Keratinocyte (primary cell): ENCODE results near the gene SHISA7. TPM values are rescaled to one million over a fixed set of nuclear protein-coding genes. Genes with fewer than 3 reads are reported as not detected.

Experiments
- DNase-seq: peaks from one replicate; pipeline ENCODE4 v3.0.0-alpha.2; 2011; ENCODE audit warnings: low read depth, missing footprints, low spot score
- FAIRE-seq: peaks from 2 replicates; lab custom pipeline; 2011; peaks lifted over from hg19 to GRCh38; lab: Jason Lieb, UNC
- H2AFZ ChIP-seq: 2 replicates; pipeline ENCODE4 v1.6.0; 2012; ENCODE audit warnings: low read length, control low read depth, inconsistent platforms; ENCODE audit not compliant: control insufficient read depth
- H3K27ac ChIP-seq: 2 replicates; pipeline ENCODE4 v1.5.1; 2011; ENCODE audit warnings: low read length; ENCODE audit not compliant: control insufficient read depth, insufficient read depth
- H3K27me3 ChIP-seq: 3 replicates; pipeline ENCODE4 v1.6.0; 2011; ENCODE audit warnings: low read length; ENCODE audit not compliant: control insufficient read depth, insufficient read depth; ENCODE audit errors: extremely low read depth
- H3K36me3 ChIP-seq, 2 experiments: 2 replicates in 1 of 2; 3 replicates in 1 of 2; pipeline ENCODE4 v1.5.1; 2011; ENCODE audit warnings: low read length in 2 of 2, mild to moderate bottlenecking in 1 of 2; ENCODE audit not compliant: control insufficient read depth in 2 of 2, insufficient read depth in 2 of 2; ENCODE audit errors: extremely low read depth in 1 of 2
- H3K4me1 ChIP-seq: 3 replicates; pipeline ENCODE4 v1.5.1; 2011; ENCODE audit warnings: low read length; ENCODE audit not compliant: control insufficient read depth, insufficient read depth; ENCODE audit errors: extremely low read depth
- H3K4me2 ChIP-seq: 3 replicates; pipeline ENCODE4 v1.6.0; 2011; ENCODE audit warnings: low read depth, low read length; ENCODE audit not compliant: control insufficient read depth, insufficient read depth; ENCODE audit errors: extremely low read depth
- H3K4me3 ChIP-seq, 3 experiments: fragments of 200-600 bp in 1 of 3; sonication (generic) in 1 of 3; 2 replicates in 2 of 3; 3 replicates in 1 of 3; pipeline ENCODE4 v1.5.1; 2011 to 2016; ENCODE audit warnings: low read length in 3 of 3, mild to moderate bottlenecking in 3 of 3, control low read depth in 2 of 3, inconsistent platforms in 1 of 3, low read depth in 1 of 3, mixed read lengths in 1 of 3, mixed run types in 1 of 3, moderate library complexity in 1 of 3; ENCODE audit not compliant: control insufficient read depth in 2 of 3, insufficient read depth in 2 of 3; ENCODE audit errors: extremely low read depth in 1 of 3
- H3K79me2 ChIP-seq: 2 replicates; pipeline ENCODE4 v1.6.0; 2012; ENCODE audit warnings: low read length; ENCODE audit not compliant: control insufficient read depth, insufficient read depth
- H3K9ac ChIP-seq: 3 replicates; pipeline ENCODE4 v1.6.0; 2011; ENCODE audit warnings: low read length; ENCODE audit not compliant: control insufficient read depth, insufficient read depth; ENCODE audit errors: extremely low read depth
- H3K9me1 ChIP-seq: 3 replicates; pipeline ENCODE4 v1.6.0; 2011; ENCODE audit warnings: low read length; ENCODE audit not compliant: control insufficient read depth, insufficient read depth; ENCODE audit errors: extremely low read depth
- H3K9me3 ChIP-seq: 2 replicates; pipeline ENCODE4 v1.5.1; 2012; ENCODE audit warnings: low read depth, low read length; ENCODE audit not compliant: control insufficient read depth
- H4K20me1 ChIP-seq: 3 replicates; pipeline ENCODE4 v1.6.0; 2011; ENCODE audit warnings: low read length; ENCODE audit not compliant: control insufficient read depth, insufficient read depth; ENCODE audit errors: extremely low read depth
- CTCF ChIP-seq, 3 experiments: IDR thresholded peaks in 1 of 3; conservative IDR thresholded peaks in 1 of 3; optimal IDR thresholded peaks in 1 of 3; 2 replicates in 2 of 3; 3 replicates in 1 of 3; pipeline versions ENCODE3 to v1.5.1; 2011; ENCODE audit warnings: low read length in 3 of 3, mild to moderate bottlenecking in 3 of 3, moderate library complexity in 2 of 3, control low read depth in 1 of 3, inconsistent platforms in 1 of 3; ENCODE audit not compliant: insufficient read depth in 2 of 3; ENCODE audit errors: extremely low read depth in 1 of 3
- EZH2 ChIP-seq: IDR thresholded peaks from one replicate; pipeline ENCODE4 v1.6.1; 2012; ENCODE audit warnings: inconsistent platforms, mild to moderate bottlenecking, low read length, moderate library complexity
- dilution Hi-C: fragments of 300-500 bp; cut with MboI; formaldehyde crosslinking; loops from one replicate; pipeline ENCODE4 v1.7.0; 2020; ENCODE audit warnings: low sequenced_read_pairs; ENCODE audit not compliant: extremely low pct_ligation_motif_present
- polyA plus RNA-seq, 5 experiments: library from polyadenylated mRNA; depleted of rRNA in 3 of 5; stranded (reverse) in 3 of 5; stranded (forward) in 1 of 5; unstranded in 1 of 5; fragments of >200 nt; gene quantifications; 1 replicate in 1 of 5; 2 replicates in 3 of 5; 3 replicates in 1 of 5; pipeline versions ENCODE4 v1.2.1 to v1.2.3, GENCODE V29; 2011 to 2012; ENCODE audit warnings: missing spikeins in 2 of 5, low read depth in 1 of 5, low replicate concordance in 1 of 5

SHISA7 gene
- polyA plus RNA-seq, 1 donor (not counting 4 experiments of a cell fraction or from before 2014, with no cell fraction given), result not detected

- H3K4me1 ChIP-seq, result peaks cover 25% of the 10 kb centered on the region
- H2AFZ ChIP-seq, result peak overlapping the region; percentile 98
- H3K9me3 ChIP-seq, result no peaks in the 10 kb centered on the region
- no peak for TF ChIP-seq EZH2
- TF ChIP-seq CTCF (optimal IDR thresholded peaks at IDR 0.05 in 1 of 3, IDR thresholded peaks at IDR 0.05 in 1 of 3, conservative IDR thresholded peaks at IDR 0.05 in 1 of 3; ENCODE audit: extremely low read depth in 1 of 3, insufficient read depth in 2 of 3, low read length in 3 of 3), result no peak
- peak overlapping the region; percentile 93 for H3K4me2 ChIP-seq
- H3K9me1 ChIP-seq, result peaks cover 12% of the 10 kb centered on the region
- no peaks in the 10 kb centered on the region for H3K27me3 ChIP-seq
- FAIRE-seq, result no peak
- peaks cover 48% of the 10 kb centered on the region for H3K79me2 ChIP-seq
- H4K20me1 ChIP-seq, result peaks cover 33% of the 10 kb centered on the region
- peak overlapping the region; percentile 95 for H3K27ac ChIP-seq
- DNase-seq, result peak; percentile 73
- H3K4me3 ChIP-seq, result peak overlapping the region; percentile 76 to 97 (median 77)
- H3K36me3 ChIP-seq, result peaks cover 27 to 35% of the 10 kb centered on the region in 2 experiments
- peak overlapping the region; percentile 92 for H3K9ac ChIP-seq
- dilution Hi-C loops, result no loop called here
These were observed 58.0 kb downstream of the SHISA7 start for GRCh38 chr19:55384920-55385723.

- peaks cover 41% of the 10 kb centered on the region for H3K79me2 ChIP-seq
- peak within 1 kb of the TSS; percentile 87 for H2AFZ ChIP-seq
- H3K27ac ChIP-seq, result peak within 1 kb of the TSS; percentile 95
- no peaks in the 10 kb centered on the region for H3K27me3 ChIP-seq
- peak within 1 kb of the TSS; percentile 76 to 97 (median 77) for H3K4me3 ChIP-seq
- peak within 1 kb of the TSS; percentile 92 for H3K9ac ChIP-seq
- TF ChIP-seq EZH2, result no peak
- no peak for TF ChIP-seq CTCF (optimal IDR thresholded peaks at IDR 0.05 in 1 of 3, IDR thresholded peaks at IDR 0.05 in 1 of 3, conservative IDR thresholded peaks at IDR 0.05 in 1 of 3; ENCODE audit: extremely low read depth in 1 of 3, insufficient read depth in 2 of 3, low read length in 3 of 3)
- no peaks in the 10 kb centered on the region for H3K9me3 ChIP-seq
- H3K36me3 ChIP-seq, result peaks cover 21 to 34% of the 10 kb centered on the region in 2 experiments
- H3K4me2 ChIP-seq, result peak within 1 kb of the TSS; percentile 93
- DNase-seq, result no peak
- no peak for FAIRE-seq
- H3K9me1 ChIP-seq, result peaks cover 12% of the 10 kb centered on the region
- H3K4me1 ChIP-seq, result peaks cover 25% of the 10 kb centered on the region
- dilution Hi-C loops, result no loop called here
- H4K20me1 ChIP-seq, result peaks cover 31% of the 10 kb centered on the region
These were observed 58.8 kb downstream of the SHISA7 start, which contains the start of gene TMEM238 for GRCh38 chr19:55384131-55384919. TSS of gene TMEM238 (minus strand) at chr19:55384292. CDS start at chr19:55384259, 33 bp downstream.
